K562 (cell line): Measurements from ENCODE around the gene MET.

Source experiments
- ILK ChIP-seq: fragments of 450-650 bp; IDR thresholded peaks from 2 replicates; pipeline ENCODE4 v1.6.1; 2016; ENCODE audit warnings: missing genetic modification characterization, low read depth, mild to moderate bottlenecking, missing compliant biosample characterization, moderate library complexity, borderline replicate concordance
- RCOR1 ChIP-seq, 2 experiments: IDR thresholded peaks; 2 replicates each; pipeline ENCODE4 v1.6.1; 2012; ENCODE audit warnings: low read depth in 2 of 2, low read length in 2 of 2, borderline replicate concordance in 1 of 2, improper control_type of control experiment in 1 of 2
- TF ChIP-seq, protein P1 (sequence below): fragments of 150-350 bp; IDR thresholded peaks from 2 replicates; pipeline ENCODE4 v1.6.1; 2014; ENCODE audit warnings: low read depth, mild to moderate bottlenecking, low read length, borderline replicate concordance

DNA sequence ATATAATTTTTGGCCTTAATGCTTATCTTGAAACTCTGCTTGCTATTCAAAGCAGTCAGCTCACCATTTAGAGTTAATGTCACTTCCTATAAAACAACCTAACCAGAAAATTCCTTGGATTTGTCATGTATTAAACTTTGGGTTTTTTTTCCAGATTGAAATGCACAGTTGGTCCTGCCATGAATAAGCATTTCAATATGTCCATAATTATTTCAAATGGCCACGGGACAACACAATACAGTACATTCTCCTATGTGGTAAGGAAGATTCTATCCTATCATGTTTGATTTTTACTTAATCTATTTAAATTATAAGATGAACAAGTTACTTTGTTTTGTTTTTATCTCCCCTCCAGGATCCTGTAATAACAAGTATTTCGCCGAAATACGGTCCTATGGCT, 85.3 kb downstream of the MET start:
- TF ChIP-seq, protein P1, sequence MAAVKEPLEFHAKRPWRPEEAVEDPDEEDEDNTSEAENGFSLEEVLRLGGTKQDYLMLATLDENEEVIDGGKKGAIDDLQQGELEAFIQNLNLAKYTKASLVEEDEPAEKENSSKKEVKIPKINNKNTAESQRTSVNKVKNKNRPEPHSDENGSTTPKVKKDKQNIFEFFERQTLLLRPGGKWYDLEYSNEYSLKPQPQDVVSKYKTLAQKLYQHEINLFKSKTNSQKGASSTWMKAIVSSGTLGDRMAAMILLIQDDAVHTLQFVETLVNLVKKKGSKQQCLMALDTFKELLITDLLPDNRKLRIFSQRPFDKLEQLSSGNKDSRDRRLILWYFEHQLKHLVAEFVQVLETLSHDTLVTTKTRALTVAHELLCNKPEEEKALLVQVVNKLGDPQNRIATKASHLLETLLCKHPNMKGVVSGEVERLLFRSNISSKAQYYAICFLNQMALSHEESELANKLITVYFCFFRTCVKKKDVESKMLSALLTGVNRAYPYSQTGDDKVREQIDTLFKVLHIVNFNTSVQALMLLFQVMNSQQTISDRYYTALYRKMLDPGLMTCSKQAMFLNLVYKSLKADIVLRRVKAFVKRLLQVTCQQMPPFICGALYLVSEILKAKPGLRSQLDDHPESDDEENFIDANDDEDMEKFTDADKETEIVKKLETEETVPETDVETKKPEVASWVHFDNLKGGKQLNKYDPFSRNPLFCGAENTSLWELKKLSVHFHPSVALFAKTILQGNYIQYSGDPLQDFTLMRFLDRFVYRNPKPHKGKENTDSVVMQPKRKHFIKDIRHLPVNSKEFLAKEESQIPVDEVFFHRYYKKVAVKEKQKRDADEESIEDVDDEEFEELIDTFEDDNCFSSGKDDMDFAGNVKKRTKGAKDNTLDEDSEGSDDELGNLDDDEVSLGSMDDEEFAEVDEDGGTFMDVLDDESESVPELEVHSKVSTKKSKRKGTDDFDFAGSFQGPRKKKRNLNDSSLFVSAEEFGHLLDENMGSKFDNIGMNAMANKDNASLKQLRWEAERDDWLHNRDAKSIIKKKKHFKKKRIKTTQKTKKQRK = no peak
- TF ChIP-seq RCOR1 (IDR thresholded peaks at IDR 0.05; ENCODE audit: borderline replicate concordance in 1 of 2, low read depth in 2 of 2, low read length in 2 of 2) = no peak
- no peak for TF ChIP-seq ILK (tag)
